Cardiac septum (tissue), 1 donor: ENCODE results near the gene KIFC3. TPM values are rescaled to one million over a fixed set of nuclear protein-coding genes. Genes with fewer than 3 reads are reported as not detected.
"Not testable (repeated sequence)": the region's sequence is repeated elsewhere in the genome, so short reads cannot be mapped to it uniquely, and the experiment has no call there.

Experiments used
- DNase-seq: peaks from one replicate; pipeline ENCODE4 v3.0.0-alpha.2; 2020; ENCODE audit warnings: low spot score
- intact Hi-C: fragments of 100-400 bp; cut with DNase I; formaldehyde crosslinking; loops from one replicate; pipeline ENCODE4 v1.14.0; 2022
- microRNA-seq: library from miRNA; unstranded; fragments of <30 nt; microRNA quantifications from one replicate; pipeline ENCODE4 v1.2.0, GENCODE V29; 2020
- total RNA-seq: library from RNA; stranded (reverse); fragmentation: NEBNext Ultra II Directional; extraction: Animal tissue kit (Norgen Biotek cat#: 25700); gene quantifications from one replicate; pipeline ENCODE4 v1.2.1, GENCODE V29; 2021
- donor health status: DM: no; HTN: no; CAD: no.

The KIFC3 gene
- total RNA-seq, 1 donor from 2014 or later, result 70.1 TPM

GRCh38 chr16:57720142-57720575 is 82.1 kb downstream of the KIFC3 start:
- DNase-seq, result peak; percentile 84
- intact Hi-C loops, result loop anchor here (5.0 kb wide), 2 partner anchors 128 to 143 kb away; no protein-coding TSS in a partner anchor

- intact Hi-C loops, result no loop called here
- no peak for DNase-seq
Measured at GRCh38 chr16:57714047-57714446, 88.2 kb downstream of the KIFC3 start.

- intact Hi-C loops, result no loop called here
- no peak for DNase-seq
Measured at GRCh38 chr16:57713596-57713995, 88.7 kb downstream of the KIFC3 start.

DNA sequence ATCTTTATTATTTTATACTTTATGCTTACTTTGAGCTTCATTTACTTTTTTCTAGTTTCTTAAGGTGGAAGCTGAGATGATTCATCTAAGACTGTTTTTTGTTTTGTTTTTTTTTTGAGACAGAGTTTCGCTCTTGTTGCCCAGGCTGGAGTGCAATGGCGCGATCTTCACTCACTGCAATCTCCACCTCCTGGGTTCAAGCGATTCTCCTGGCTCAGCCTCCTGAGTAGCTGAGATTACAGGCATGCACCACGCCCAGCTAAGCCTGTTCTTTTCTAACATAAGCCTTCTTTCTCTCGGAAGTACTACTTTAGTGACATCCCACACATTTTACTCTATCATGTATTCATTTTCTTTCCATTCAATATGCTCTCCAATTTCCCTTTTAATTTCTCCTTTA is 89.7 kb downstream of the KIFC3 start:
- intact Hi-C loops, result not testable (repeated sequence)

GRCh38 chr16:57711993-57712392 is 90.3 kb downstream of the KIFC3 start:
- intact Hi-C loops, result no loop called here
- no peak for DNase-seq

More for the DNA sequence above, 89.7 kb downstream of the KIFC3 start:
- DNase-seq, result not testable (repeated sequence)

GRCh38 chr16:57711346-57711745 is 90.9 kb downstream of the KIFC3 start:
- intact Hi-C loops, result no loop called here
- no peak for DNase-seq

- intact Hi-C loops, result no loop called here
- no peak for DNase-seq
Measured at GRCh38 chr16:57709663-57710062, 92.6 kb downstream of the KIFC3 start.

Small RNA genes lying within 50 kb of the gene (microRNA-seq; reads per million reads assigned to microRNA genes)
- gene MIR6772, result not detected

Other genes with a start within 250 kb of the KIFC3 start
- 15.9 TPM for gene ADGRG1, start 173.9 kb downstream of the KIFC3 start, total RNA-seq
- gene ADGRG3, start 134.2 kb downstream of the KIFC3 start, total RNA-seq, result 1.0 TPM
- not detected for gene DRC7, start 107.7 kb downstream of the KIFC3 start, total RNA-seq
- 8.9 TPM for gene KATNB1, start 66.7 kb downstream of the KIFC3 start, total RNA-seq
- gene CNGB1, start 168.6 kb upstream of the KIFC3 start, total RNA-seq, result not detected
- gene ZNF319, start 198.2 kb upstream of the KIFC3 start, total RNA-seq, result 7.2 TPM
- 36.0 TPM for gene USB1, start 198.9 kb upstream of the KIFC3 start, total RNA-seq
- gene MMP15, start 223.3 kb upstream of the KIFC3 start, total RNA-seq, result 53.5 TPM